ENCODE results near the gene RTN4R.

Gene RTN4R

DNA sequence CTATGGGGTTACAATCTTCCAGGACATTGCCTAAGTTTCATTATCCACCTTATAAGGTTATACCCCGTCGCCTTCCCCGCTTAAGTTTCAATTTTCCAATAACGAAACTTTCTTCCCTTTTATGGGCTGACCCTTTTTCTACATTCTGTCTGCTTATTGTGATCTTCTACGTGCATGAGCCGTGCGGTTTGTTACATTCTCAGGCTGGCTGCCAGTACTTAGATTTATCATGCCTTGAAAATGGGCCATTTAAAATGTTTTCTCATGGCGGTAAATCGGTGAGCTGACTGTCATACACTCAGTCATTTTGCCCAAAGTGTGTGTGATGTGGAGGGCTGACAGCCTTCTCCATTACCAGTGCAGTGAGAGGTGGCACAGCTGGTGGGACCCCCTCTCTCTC is 28.5 kb upstream of the RTN4R start:
- Histone ChIP-seq H3K27ac (no peak overlapping the region), H3K9me3 (no peaks in the 10 kb centered on the region), H3K27me3 (peaks cover 0 to 5% of the 10 kb centered on the region in 2 donors), H3K4me3 (no peak overlapping the region), H3K4me1 (peaks cover 0 to 20% (median 18%) of the 10 kb centered on the region in 4 donors), H3K36me3 (no peaks in the 10 kb centered on the region)
- intact Hi-C loops (cut with DNase I; ENCODE audit: low total_unique reads) = no loop called here
- no peak for DNase-seq
- TF ChIP-seq, protein P1, sequence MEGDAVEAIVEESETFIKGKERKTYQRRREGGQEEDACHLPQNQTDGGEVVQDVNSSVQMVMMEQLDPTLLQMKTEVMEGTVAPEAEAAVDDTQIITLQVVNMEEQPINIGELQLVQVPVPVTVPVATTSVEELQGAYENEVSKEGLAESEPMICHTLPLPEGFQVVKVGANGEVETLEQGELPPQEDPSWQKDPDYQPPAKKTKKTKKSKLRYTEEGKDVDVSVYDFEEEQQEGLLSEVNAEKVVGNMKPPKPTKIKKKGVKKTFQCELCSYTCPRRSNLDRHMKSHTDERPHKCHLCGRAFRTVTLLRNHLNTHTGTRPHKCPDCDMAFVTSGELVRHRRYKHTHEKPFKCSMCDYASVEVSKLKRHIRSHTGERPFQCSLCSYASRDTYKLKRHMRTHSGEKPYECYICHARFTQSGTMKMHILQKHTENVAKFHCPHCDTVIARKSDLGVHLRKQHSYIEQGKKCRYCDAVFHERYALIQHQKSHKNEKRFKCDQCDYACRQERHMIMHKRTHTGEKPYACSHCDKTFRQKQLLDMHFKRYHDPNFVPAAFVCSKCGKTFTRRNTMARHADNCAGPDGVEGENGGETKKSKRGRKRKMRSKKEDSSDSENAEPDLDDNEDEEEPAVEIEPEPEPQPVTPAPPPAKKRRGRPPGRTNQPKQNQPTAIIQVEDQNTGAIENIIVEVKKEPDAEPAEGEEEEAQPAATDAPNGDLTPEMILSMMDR (IDR thresholded peaks at IDR 0.05) = no peak

DNA sequence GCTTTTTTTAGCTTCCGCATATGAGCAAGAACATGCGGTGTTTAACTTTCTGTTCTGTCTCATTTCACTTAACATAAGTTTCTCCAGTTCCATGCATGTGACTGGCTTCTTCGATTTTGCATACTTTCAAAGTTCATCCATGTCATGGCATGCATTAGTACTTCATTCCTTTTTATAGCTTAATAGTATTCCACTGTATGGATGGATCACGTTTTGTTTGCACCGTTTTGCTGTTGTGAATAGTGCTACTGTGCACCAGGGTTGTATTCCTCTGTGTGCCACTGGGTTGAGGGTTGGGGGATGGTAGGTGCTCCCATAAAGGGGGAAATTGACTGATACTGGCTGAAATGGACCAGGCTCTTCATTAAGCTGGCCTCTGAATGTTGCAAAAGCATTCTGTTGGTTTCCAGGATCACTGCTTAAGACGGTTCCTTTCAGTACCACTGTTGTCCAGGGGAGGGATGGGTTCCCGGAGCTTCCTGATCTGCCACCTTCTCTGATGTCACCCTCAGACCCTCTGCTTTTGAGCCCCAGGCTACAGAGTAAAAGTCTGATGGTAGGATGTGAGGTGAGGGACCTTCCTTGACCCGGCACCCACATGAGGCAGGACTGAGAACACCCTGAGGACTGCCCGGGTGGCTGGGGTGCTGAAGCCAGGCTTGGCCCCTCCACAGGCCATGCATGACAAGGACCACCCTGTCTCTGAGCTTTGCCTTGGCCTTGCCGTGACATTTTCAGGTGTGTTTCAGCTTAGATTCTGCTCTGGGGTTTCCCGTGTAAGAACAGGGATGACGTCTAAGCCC is 27.3 kb upstream of the RTN4R start:
- H3K27me3 ChIP-seq = peaks cover 0 to 13% of the 10 kb centered on the region in 2 donors
- H3K4me3 ChIP-seq = no peak overlapping the region
- H3K4me1 ChIP-seq = peaks cover 0 to 20% (median 18%) of the 10 kb centered on the region in 4 donors
- DNase-seq = no peak
- no peaks in the 10 kb centered on the region for H3K36me3 ChIP-seq
- TF ChIP-seq, protein P1 (IDR thresholded peaks at IDR 0.05) = no peak
- H3K27ac ChIP-seq = no peak overlapping the region
- H3K9me3 ChIP-seq = no peaks in the 10 kb centered on the region
- intact Hi-C loops (cut with DNase I; ENCODE audit: low total_unique reads) = no loop called here

DNA sequence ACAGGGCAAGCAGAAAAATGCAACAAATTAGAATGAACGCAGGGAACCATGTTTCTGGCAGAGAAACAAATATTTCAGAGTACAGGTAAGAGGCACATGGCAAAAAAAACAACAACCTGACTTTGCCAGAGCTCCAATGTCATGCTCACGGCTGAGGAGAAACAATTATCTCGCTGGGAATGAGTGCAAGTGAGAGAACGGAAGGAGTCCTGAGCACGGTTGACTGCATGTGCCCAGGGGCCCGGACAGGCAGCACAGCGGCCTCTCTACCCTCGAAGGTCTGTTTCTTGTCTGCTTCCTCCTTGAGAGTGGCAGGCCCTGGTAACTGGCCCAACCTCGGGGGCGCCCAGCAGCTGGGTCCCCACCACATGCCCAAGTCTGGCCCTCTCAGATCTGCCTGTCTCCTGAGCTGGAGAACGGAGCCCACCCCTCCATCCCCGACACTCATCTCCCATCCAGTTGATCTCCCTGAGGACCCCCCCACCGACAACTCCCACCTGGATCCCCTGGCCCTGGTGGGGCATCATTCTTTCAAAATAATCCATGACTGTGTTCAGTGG is 24.6 kb upstream of the RTN4R start:
- no peak for DNase-seq
- Histone ChIP-seq H3K27ac (no peak overlapping the region), H3K9me3 (no peaks in the 10 kb centered on the region), H3K27me3 (peaks cover 0 to 25% of the 10 kb centered on the region in 2 donors), H3K4me3 (no peak overlapping the region), H3K4me1 (no peaks in the 10 kb centered on the region), H3K36me3 (no peaks in the 10 kb centered on the region)
- TF ChIP-seq, protein P1 (IDR thresholded peaks at IDR 0.05) = no peak
- intact Hi-C loops (cut with DNase I; ENCODE audit: low total_unique reads) = no loop called here

DNA sequence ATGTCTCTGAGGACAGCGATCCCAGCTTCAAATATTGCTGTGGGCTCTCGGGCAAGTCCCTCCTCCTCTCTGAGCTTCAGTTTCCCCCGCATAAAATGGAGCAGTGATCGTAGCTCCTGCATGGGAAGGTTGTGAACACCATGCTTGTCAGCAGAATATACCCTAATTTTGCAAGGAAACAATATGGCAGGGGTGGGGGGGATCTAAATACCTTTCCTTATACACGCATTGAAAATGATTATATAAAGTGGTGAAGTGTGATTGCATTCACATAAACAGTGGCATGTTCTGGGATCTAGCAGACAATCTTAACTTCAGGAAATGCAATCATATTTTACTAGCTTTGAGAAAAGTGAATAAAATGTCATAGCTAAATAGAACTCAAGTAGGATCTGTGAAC is 24.0 kb upstream of the RTN4R start:
- Histone ChIP-seq H3K9me3 (no peaks in the 10 kb centered on the region), H3K4me1 (no peaks in the 10 kb centered on the region), H3K4me3 (no peak overlapping the region), H3K36me3 (no peaks in the 10 kb centered on the region), H3K27ac (no peak overlapping the region), H3K27me3 (peaks cover 0 to 25% of the 10 kb centered on the region in 2 donors)
- no peak for DNase-seq
- TF ChIP-seq, protein P1 (IDR thresholded peaks at IDR 0.05) = no peak
- intact Hi-C loops (cut with DNase I; ENCODE audit: low total_unique reads) = no loop called here

DNA sequence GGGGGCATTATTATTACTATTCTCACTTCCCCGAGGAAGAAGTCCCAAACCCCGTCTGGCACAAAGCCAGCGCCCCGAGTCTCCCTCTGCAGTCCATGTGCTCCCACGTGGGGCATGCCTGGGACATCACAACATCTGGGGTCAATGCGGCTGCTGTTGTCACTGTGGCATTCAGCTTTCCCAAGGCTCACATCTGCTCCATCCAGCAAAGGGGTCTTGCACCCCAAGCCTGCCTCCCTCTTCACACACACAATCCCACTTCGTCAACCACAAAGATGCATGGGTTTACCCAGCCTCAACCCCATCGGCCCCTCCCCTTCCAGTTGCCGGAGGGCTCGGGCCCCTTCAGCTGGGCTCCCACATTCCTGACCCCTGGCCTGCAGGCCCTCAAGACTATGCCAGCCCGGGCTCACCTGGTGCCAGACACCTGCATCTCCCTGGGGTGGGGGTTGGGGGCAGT is 23.5 kb upstream of the RTN4R start:
- intact Hi-C loops (cut with DNase I; ENCODE audit: low total_unique reads) = no loop called here
- H3K9me3 ChIP-seq = no peaks in the 10 kb centered on the region
- no peaks in the 10 kb centered on the region for H3K4me1 ChIP-seq
- H3K27me3 ChIP-seq = peaks cover 0 to 25% of the 10 kb centered on the region in 2 donors
- no peak for DNase-seq
- H3K36me3 ChIP-seq = no peaks in the 10 kb centered on the region
- no peak overlapping the region for H3K4me3 ChIP-seq
- TF ChIP-seq, protein P1 (IDR thresholded peaks at IDR 0.05) = no peak
- H3K27ac ChIP-seq = no peak overlapping the region
